ENCODE measurements around the gene LPAR3.
"Not testable (repeated sequence)": the region's sequence is repeated elsewhere in the genome, so short reads cannot be mapped to it uniquely, and the experiment has no call there.

The LPAR3 gene

GRCh38 chr1:84902727-84903126 is 9.7 kb upstream of the LPAR3 start:
- DNase-seq: not testable (repeated sequence)

DNA sequence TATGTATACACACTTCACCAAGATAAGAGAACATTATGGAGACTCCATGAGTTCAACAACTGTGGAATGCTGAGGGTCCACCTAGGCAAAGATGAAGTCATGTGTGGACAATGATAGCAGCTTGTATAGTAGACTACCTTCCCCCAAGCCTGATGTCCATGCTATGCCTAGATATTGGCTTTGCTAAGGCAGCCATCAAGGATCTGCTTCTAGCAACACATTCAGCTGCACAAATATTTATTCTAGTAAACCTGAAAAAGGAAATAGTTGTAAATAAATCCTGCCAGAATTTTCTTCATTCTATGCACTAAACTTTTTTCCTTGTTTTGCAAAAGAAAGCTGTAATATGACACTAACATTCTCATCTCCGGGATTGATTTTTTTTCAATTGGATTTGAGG is 7.0 kb upstream of the LPAR3 start:
- DNase-seq: no peak

DNA sequence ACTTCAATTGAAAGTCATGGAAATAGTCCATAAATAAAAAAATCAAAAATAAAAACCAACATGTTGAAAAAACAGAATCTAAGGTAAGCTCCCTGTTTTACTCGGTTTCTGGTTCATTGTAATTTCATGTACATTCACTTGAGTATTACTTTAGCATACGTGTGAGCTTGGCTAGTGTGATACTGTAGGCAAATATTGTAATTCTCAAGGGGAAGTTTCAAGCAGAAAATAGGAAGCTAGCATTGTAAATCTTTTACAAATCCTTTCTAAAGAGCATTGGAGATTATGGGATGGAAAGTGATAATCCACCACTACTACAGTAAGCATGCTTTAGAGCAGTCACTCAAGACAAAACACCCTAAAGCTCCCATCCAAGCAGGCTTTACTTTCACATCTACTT is 3.3 kb upstream of the LPAR3 start:
- DNase-seq: no peak

DNA sequence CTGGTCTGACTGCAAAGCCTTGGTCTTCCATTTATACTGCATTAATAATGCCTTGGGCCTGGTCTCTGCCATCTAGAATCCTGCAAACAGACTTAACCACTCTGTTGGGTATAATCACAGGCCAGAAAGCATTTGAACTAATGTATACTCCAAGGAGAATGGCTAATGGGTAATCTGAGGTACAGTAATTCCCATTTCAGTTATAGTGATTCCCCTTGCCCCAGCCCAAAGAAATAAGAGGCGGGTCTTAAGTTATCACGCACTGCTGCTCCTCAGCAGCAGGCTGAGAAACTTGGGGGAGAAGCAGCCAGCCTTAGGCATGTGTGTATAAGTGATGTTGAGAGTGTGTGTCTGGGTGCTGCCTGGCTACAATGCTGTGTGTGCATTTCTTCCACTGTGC is 2.4 kb downstream of the LPAR3 start:
- no peak for DNase-seq

DNA sequence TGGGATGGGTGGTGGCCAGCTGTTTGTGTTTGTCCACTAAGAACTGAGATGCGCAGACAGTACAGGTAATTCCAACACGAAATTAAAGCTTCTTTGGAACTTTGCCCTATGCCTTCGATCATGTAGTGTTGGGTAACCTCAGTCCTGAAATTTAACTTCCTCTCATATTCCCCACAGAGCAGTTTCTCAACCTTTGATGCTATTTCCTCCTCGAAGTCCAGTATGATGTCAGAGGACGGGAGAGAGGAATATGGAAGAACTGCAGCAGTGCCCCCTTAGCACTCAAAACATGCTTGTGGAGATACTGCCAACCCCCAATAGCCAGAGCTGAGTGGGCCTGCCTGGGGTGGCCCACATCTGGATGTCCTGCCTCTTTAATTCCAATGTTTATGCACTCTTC is 3.6 kb downstream of the LPAR3 start:
- no peak for DNase-seq

DNA sequence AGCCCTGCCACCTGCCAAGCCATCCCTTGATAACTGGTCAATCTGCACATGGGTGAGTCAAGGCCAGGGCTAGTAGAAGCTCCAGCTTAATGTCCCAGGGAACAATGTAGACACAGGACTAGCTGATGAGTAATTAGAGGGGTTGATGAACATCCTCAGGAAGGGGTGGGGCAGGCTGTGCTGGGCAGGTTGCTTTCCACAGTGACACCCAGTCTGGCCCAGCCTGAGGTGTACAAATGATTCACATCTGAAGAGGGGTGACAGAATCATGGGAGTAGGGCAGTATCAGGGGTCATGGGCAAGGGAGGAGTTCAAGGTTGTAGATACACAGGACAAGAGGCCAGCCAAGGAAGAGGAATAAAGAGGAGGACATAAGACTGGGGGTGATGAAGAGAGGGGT is 4.3 kb downstream of the LPAR3 start:
- DNase-seq: no peak

GRCh38 chr1:84887261-84887934 is 5.6 kb downstream of the LPAR3 start:
- no peak for DNase-seq

- no peak for DNase-seq
These were observed 7.5 kb downstream of the LPAR3 start for GRCh38 chr1:84885469-84885868.

- DNase-seq: no peak
These were observed 8.2 kb downstream of the LPAR3 start for GRCh38 chr1:84884671-84885389.

DNA sequence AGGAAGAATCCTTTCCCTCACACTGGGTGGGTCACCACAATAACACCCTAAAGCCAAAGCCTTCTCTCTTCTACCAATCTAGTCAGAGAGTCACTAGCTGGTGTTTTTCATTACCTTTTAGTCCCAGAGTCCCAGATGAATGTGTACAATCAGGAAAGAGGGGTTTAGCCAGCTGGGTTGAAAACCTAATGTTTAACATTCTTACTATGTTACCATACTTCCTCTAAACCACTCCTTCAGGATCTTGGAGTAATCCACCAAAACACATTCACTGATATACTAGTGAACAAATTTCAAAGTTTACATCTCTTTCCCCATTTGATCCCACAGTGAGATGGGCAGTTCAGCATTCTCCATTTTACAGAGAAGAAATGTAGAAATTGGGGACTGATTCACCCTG is 9.7 kb downstream of the LPAR3 start:
- DNase-seq: no peak

GRCh38 chr1:84877592-84877991 is 15.4 kb downstream of the LPAR3 start:
- no peak for DNase-seq

DNA sequence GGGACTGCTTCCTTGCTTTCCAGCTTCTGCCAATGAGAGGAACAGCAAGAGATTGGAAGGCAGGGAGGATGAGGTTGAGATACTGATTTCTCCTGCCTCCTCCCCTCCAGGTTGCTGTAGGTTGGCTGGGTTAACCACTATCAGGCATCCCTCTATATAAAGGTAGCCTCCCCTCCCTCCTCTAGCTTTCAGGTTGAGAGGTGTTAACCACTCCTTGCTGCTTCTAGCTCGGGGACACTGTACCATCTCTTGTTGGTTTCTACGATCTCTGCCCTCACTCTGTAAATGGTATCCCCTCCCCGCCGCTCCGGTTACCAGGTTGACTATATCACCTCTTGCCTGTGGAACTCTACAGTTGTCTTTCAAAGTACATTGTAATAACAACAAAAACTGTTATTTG is 16.7 kb downstream of the LPAR3 start:
- no peak for DNase-seq

GRCh38 chr1:84873366-84873765 is 19.6 kb downstream of the LPAR3 start:
- no peak for DNase-seq

DNA sequence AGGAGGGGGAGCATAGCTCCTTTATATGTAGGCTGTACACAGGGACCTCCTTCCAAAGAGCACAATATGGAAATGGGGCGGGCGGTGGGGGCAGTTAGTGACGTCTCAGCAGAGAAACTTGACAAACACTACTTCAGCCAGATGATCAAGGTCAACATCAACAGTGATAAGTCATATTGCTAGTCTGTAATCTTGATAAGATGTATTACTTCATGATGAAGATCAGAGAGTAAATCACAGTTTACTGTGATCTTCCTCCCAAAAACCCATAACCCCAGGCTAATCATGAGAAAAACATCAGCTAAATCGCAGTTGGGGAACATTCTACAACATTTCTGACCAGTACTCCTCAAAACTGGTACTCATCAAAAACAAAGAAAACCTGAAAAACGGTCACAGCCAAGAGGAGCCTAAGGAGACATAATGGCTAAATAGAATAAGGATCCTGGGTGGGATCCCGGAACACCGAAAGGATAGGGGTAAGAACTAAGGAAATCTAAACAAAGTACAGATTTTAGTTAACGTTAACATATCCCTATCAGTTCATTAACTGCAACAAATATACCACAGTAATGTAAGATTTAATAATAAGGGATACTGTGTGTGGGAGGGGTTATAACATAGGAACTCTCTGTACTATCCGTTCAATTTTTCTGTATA is 20.2 kb downstream of the LPAR3 start:
- DNase-seq: no peak

DNA sequence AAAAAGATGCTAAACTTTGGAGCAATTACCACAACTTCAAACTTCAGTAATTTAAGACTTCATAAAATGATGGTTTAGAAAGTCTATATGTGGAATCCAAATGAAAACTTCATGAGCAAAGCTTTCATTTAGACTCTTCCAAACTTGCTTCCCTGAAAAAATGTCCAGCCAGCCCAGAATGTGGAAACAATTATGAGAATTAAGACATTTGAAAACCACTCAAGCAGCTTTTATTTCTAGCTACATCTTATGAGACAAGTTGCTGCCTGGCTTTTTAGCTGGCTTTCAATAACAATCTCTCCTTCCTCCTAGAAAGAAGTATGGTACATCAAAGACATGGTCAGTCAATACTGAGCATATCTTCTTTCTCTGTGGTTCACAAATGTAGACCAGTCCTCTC is 21.8 kb downstream of the LPAR3 start:
- DNase-seq: no peak

- no peak for DNase-seq
These were observed 22.4 kb downstream of the LPAR3 start for GRCh38 chr1:84870591-84870990.

GRCh38 chr1:84869720-84870119 is 23.3 kb downstream of the LPAR3 start:
- no peak for DNase-seq

DNA sequence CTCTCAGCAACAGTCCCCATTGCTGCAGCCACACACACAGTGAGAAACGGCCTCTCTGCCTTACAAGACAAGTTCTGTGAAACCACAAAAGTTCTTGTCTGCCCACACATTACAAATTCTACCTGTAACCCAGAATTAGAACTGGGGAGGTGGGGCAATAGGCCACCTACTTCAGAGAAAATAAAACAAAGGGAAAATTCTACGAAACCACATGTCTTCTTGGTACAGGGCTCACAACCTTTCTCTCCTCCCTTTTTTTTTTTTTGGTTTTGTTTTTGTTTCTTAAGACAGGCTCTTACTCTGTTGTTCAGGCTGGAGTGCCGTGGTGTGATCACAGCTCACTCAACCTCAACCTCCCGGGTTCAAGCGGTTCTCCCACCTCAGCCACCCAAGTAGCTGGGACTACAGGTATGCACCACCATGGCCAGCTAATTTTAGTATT is 30.2 kb downstream of the LPAR3 start:
- DNase-seq: no peak

GRCh38 chr1:84861988-84862644 is 30.9 kb downstream of the LPAR3 start:
- no peak for DNase-seq

DNA sequence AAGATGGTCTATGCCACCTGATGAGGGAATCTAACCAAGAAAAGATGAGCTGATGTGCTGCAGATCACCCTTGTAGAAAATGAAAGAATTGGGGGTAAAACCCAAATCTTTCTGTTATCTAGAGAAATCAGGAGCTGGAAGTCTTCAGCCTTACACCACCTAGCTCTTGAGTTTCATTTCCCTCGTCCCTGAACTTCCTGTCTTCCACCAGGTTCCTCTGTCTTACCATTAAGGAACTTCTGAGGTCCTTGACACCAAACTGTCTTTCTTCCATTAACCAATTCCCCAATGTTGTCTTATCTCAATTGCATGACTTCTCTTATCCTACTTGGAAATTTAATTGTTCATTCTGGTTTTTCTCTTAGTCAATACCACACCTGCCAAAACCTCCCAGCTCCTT is 31.5 kb downstream of the LPAR3 start:
- DNase-seq: no peak

DNA sequence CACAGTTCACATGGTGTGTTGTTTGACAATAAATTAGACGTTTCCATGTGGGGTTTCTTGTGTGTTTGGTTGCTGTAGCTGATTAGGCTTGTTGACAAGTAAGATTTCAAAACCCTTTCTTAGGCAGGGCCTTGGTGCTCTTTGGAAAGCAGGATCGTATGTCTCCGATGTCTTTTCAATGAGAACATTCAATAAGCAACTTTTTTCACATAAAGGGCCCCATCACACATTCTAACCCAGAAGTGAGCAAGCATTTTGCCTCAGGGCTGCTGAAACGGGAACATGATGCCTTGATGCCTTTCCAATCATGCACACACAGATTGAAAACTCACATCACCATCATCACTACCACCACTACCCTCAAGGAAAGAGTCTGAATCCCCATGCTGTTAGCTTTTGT is 33.1 kb downstream of the LPAR3 start:
- no peak for DNase-seq

GRCh38 chr1:84857906-84858305 is 35.1 kb downstream of the LPAR3 start:
- DNase-seq: no peak

GRCh38 chr1:84856726-84857270 is 36.2 kb downstream of the LPAR3 start:
- DNase-seq: no peak
